Measurements from ENCODE around the gene OR2A25.

OR2A25 gene

DNA sequence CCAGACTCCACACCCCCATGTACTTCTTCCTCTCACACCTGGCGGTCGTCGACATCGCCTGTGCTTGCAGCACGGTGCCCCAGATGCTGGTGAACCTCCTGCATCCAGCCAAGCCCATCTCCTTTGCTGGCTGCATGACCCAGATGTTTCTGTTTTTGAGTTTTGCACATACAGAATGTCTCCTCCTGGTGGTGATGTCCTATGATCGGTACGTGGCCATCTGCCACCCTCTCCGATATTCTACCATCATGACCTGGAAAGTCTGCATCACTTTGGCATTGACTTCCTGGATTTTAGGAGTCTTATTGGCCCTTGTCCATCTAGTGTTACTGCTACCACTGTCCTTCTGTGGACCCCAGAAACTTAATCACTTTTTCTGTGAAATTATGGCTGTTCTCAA is 4.8 kb downstream of the OR2A25 start:
- DNase-seq (ENCODE audit: low read depth in 2 of 2) = no peak

DNA sequence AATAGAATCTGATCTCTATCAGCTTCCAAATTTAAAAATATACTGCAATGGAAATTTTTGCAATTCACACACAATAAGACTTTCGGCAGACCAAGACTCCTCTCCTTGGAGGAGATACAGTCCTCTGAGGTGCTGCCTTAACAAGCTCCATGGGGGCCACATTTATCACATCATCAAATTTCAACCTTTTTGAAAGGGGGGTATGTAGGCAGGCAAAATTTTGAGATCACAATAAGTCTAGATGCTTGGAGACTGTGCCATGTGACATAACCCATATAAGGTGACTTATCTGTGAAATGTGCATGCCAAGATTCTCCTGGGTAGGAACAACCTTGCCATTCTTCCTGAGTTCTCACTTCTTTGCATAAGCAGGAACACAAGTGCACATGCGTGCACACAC is 16.4 kb downstream of the OR2A25 start, which contains the start of gene OR2A12:
Gene OR2A12, plus strand, starts transcription at position 301 of the 400 bp plus-strand sequence. CDS start 8,830 bp downstream, outside the sequence.
- no peak for DNase-seq (ENCODE audit: low read depth in 2 of 2)

DNA sequence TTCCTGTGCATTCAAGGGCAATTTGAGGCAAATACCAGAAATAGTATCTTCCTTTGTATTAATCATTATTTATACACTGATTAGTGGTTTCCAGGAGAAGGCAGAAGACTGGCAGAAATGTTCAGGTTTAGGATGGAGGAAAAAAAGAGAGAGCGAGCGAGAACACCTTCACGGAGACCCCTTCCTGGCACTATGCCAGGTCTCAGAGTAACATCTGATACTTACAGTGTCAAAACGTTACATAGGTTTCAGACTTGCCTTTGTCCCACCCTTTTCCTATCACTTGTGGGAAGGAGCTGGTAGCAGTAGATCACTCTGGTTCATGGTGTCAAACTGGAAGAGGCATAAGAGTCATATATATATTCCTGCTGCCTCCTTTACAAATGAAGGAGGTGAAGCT is 17.1 kb downstream of the OR2A25 start:
- no peak for DNase-seq (ENCODE audit: low read depth in 2 of 2)

GRCh38 chr7:144087230-144087629 is 17.6 kb downstream of the OR2A25 start:
- DNase-seq (ENCODE audit: low read depth in 2 of 2) = no peak

DNA sequence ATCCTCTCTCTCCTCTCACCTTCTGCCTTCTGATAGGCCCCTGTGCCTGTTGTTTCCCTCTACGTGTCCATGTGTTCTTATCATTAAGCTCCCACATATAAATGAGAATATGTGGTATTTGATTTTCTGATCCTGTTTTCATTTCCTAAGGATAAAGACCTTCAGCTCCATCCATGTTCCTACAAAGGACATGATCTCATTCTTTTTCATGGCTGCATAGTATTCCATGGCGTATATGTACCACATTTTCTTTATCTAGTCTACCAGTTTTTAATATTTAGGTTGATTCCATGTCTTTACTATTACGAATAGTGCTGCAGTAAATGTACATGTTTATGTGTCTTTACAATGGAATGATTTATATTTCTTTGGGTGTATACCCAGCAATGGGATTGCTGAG is 21.1 kb downstream of the OR2A25 start:
- no peak for DNase-seq (ENCODE audit: low read depth in 2 of 2)

GRCh38 chr7:144098776-144099175 is 29.2 kb downstream of the OR2A25 start:
- DNase-seq (ENCODE audit: low read depth in 2 of 2) = no peak

- DNase-seq (ENCODE audit: low read depth in 2 of 2) = no peak
Measured at GRCh38 chr7:144100607-144101006, 31.0 kb downstream of the OR2A25 start.

GRCh38 chr7:144102041-144102440 is 32.4 kb downstream of the OR2A25 start:
- no peak for DNase-seq (ENCODE audit: low read depth in 2 of 2)

DNA sequence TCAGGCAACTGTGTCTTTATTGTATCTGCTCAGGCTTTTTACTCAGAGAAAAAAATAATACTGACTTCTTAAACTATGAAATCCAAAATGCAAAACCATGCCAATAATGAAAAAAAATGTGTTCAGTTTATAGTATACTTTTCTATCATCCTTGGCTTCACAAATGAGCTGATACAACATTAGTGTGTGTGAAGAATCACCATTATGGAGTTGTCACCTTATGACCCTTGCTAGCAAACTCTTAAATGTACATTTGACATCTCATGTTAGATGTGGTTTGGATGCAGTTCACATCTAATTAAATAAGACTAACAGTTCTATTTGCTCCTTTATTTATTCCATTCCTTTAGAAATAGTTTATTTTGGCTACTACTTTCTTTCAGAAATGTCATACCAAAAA is 35.6 kb downstream of the OR2A25 start:
- no peak for DNase-seq (ENCODE audit: low read depth in 2 of 2)

GRCh38 chr7:144109283-144109682 is 39.7 kb downstream of the OR2A25 start, which contains the start of gene OR2A2:
OR2A2 (plus strand) TSS chr7:144109583; CDS start chr7:144109583, 0 bp downstream.
- DNase-seq (ENCODE audit: low read depth in 2 of 2) = no peak

GRCh38 chr7:144110272-144110671 is 40.7 kb downstream of the OR2A25 start:
- no peak for DNase-seq (ENCODE audit: low read depth in 2 of 2)

- DNase-seq (ENCODE audit: low read depth in 2 of 2) = no peak
Measured at GRCh38 chr7:144113651-144114050, 44.0 kb downstream of the OR2A25 start.

- DNase-seq (ENCODE audit: low read depth in 2 of 2) = no peak
Measured at GRCh38 chr7:144118341-144118740, 48.7 kb downstream of the OR2A25 start.

DNA sequence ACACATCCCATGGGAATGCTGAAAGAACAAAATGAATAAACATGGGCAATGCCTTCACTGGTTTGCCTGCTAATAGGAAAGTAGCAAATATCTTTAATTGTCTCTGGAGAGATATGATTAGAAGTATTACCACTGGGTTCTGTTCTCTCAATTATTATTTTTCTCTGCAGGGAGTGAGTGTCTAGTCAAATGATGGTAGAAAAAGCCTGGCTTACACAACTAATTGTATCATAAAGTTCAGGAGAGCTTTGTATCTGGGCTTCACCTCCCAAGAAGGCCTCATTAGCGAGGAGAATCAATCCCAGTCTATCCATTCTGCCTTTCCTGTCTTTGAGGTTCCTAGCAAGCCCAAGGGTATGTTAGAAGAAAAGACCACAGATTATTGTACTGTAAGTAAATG is 53.3 kb downstream of the OR2A25 start, which contains the start of gene OR2A14:
Gene OR2A14, plus strand, starts transcription at position 301 of the 400 bp plus-strand sequence. CDS start 5,937 bp downstream, outside the sequence.
- DNase-seq (ENCODE audit: low read depth in 2 of 2) = no peak
